Measurements from ENCODE around the gene REPS1. TPM values are rescaled to one million over a fixed set of nuclear protein-coding genes. Genes with fewer than 3 reads are reported as not detected.

The REPS1 gene
- total RNA-seq, 1 experiment from 2014 or later, result 55.1 TPM

- TF ChIP-seq USF1 (CRISPR knock-in tag; IDR thresholded peaks at IDR 0.05) (no peak), NR3C1 (CRISPR knock-in tag; conservative IDR thresholded peaks at IDR 0.05; ENCODE audit: low read depth) (no peak), OVOL2 (CRISPR knock-in tag; IDR thresholded peaks at IDR 0.05; ENCODE audit: borderline replicate concordance) (no peak), ATF3 (CRISPR knock-in tag; conservative IDR thresholded peaks at IDR 0.05) (no peak), EMX1 (CRISPR knock-in tag; IDR thresholded peaks at IDR 0.05) (no peak), SMAD4 (CRISPR knock-in tag; IDR thresholded peaks at IDR 0.05) (no peak), ARID4B (CRISPR knock-in tag; IDR thresholded peaks at IDR 0.05; ENCODE audit: borderline replicate concordance) (no peak), TCF7 (CRISPR knock-in tag; IDR thresholded peaks at IDR 0.05; ENCODE audit: low read depth) (no peak), ATF1 (CRISPR knock-in tag; IDR thresholded peaks at IDR 0.05) (no peak), NFATC4 (CRISPR knock-in tag; IDR thresholded peaks at IDR 0.05) (no peak)
- TF ChIP-seq, protein P1, sequence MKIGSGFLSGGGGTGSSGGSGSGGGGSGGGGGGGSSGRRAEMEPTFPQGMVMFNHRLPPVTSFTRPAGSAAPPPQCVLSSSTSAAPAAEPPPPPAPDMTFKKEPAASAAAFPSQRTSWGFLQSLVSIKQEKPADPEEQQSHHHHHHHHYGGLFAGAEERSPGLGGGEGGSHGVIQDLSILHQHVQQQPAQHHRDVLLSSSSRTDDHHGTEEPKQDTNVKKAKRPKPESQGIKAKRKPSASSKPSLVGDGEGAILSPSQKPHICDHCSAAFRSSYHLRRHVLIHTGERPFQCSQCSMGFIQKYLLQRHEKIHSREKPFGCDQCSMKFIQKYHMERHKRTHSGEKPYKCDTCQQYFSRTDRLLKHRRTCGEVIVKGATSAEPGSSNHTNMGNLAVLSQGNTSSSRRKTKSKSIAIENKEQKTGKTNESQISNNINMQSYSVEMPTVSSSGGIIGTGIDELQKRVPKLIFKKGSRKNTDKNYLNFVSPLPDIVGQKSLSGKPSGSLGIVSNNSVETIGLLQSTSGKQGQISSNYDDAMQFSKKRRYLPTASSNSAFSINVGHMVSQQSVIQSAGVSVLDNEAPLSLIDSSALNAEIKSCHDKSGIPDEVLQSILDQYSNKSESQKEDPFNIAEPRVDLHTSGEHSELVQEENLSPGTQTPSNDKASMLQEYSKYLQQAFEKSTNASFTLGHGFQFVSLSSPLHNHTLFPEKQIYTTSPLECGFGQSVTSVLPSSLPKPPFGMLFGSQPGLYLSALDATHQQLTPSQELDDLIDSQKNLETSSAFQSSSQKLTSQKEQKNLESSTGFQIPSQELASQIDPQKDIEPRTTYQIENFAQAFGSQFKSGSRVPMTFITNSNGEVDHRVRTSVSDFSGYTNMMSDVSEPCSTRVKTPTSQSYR (CRISPR knock-in tag; IDR thresholded peaks at IDR 0.05), result no peak
These were observed 131.4 kb downstream of the REPS1 start (continued) for GRCh38 chr6:138856654-138857053.

Other genes starting within 250 kb of the REPS1 start
- gene CCDC28A, start 214.5 kb downstream of the REPS1 start, total RNA-seq (2021), result 8.7 to 10.7 TPM (median 10.6 TPM) in 3 replicates
- not detected in 3 replicates for gene ECT2L, start 192.2 kb downstream of the REPS1 start, total RNA-seq (2021)
- 111 to 117 TPM (median 116 TPM) in 3 replicates for gene ABRACL, start 40.5 kb upstream of the REPS1 start, total RNA-seq (2021)
- 8.1 to 9.4 TPM (median 8.1 TPM) in 3 replicates for gene HECA, start 146.8 kb upstream of the REPS1 start, total RNA-seq (2021)